GM19468 (cell line): Measurements from ENCODE around the gene ATP11C.

Experiments
- ATAC-seq: cut with Tn5 transposase; IDR thresholded peaks from one replicate; pipeline ENCODE4 v1.9.1; 2021; ENCODE audit warnings: mild to moderate bottlenecking, moderate library complexity, moderate number of reproducible peaks; ENCODE audit not compliant: unreplicated experiment; ENCODE audit errors: extremely low read depth

Gene ATP11C

DNA sequence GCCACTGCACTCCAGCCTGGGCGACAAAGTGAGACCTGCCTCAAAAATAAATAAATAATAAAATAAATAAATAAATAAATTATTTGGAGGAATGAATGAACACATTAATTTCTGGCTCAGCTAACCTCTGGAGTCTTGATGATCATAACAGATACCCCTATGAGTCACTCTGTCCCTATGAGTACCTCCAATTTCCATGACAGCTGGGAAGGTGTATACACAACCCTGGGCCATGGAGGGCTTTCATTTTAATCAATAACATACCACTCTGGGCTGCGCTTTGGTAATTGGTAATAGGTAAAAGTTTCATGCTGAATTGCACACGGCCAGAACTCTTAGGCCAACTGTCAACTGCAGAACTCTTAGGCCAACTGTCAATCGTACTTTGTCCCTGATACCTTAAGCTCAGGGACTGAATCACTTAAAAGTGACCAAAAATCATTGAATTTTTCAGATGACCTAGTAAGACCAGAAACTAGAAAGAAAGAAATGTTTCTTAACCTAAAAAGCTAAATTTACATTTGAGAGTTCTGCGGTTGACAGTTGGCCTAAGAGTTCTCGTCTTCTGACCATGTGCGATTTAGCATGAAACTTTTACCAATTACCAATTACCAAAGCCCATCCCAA, 112.4 kb downstream of the ATP11C start:
- ATAC-seq: no peak

DNA sequence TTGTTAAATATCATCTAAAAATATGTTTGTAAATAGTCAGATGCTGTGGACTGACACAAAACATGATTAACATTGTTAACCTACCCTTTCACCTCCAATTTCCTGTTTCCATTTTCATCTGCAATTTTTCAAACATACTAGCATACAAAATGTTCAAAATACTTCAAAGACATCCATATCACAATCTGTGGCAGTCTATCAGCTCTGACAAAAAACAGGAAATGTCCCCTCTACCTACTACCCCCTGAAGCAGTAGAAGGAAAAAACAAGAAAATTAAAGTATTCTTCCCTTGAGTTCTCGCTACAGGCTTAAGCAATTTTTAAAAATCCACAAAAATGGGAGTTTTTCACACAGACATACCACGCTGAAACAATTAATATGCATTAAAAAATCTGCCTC, 116.6 kb downstream of the ATP11C start:
- ATAC-seq: no peak

DNA sequence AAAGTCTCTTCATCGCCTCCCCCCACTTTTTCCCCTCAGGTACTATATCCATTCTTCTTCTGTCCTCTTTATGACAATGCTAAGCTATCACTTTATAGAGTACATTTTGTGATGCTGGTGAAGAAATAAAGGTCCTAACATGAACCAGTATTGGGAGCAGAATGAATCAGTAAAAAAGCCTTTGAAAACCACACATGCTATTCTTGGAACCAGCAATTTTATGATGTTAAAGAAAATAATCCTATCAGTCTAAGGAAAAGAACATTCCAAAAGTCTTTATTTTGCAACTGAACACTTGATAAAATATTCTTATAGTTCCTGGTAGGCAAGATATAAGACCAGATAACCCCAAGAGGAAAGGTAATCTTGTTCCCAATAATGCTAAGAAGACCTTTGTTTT, 117.1 kb downstream of the ATP11C start:
- ATAC-seq: no peak

DNA sequence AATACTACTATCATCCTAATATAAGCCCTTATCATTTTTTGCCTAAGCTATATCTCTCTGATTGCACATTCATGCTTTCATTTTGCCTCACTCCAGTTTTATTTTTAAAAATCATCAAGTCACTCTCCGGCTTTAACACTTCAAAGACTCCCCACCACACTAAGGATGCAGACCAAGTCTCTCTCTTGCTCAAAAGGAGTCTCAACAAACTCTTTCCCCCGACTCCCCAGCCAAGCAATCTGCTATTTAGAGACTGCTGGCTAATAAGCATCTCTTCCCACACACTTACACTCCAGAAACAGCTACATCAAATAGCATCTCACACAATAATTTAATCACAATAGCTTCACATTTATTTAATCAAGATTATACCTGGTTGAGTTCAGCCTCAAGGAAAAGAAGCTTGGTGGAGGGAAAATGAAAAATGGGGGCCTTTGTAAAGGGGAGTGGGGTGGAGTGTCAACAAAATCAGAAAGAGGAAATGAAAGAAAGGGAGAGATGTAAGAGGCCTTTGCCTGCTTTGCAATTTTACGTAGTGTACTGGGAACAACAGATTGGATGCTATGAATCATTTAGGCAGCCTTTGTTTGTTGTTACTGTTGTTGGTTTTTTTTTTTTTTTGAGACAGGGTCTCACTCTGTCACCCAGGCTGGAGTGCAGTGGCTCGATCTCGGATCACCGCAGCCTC, 120.8 kb downstream of the ATP11C start:
- no peak for ATAC-seq

DNA sequence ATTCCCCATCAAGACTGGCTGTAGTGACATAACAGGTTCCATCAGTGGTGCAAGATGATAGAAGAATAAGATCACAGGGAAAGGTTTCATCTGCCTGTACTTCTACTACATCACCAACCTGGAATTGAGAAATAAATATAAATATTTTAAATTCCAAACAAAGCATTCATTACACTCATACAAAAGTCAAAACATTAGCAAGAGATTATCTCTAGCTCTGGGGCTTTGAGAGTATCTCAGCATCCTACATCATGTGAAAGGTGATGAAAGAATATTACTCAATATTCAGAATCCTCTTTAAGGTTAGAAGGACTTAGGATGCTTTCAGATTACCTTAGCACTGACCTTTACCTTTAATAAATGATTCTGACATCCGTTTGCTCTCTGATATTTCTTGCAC, 128.4 kb downstream of the ATP11C start:
- ATAC-seq: no peak

DNA sequence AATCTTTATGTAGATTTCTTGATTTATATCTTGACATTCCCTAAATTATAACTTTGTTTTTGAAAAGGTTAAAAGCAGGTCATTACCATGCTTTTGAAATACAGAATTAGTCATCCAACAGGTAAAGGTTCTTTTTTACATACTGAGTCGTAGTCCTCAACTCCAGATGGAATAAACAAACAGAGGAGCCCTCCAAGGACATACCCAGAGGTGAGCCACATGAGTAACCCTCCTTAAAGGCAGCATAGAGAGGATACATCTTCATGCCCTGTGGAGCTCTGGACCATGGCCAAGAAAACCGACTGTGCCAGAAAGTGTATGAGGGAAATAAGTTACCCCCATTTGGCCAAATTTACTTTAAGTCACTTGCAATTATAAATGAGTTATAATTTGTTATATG, 129.6 kb downstream of the ATP11C start:
- ATAC-seq: no peak

DNA sequence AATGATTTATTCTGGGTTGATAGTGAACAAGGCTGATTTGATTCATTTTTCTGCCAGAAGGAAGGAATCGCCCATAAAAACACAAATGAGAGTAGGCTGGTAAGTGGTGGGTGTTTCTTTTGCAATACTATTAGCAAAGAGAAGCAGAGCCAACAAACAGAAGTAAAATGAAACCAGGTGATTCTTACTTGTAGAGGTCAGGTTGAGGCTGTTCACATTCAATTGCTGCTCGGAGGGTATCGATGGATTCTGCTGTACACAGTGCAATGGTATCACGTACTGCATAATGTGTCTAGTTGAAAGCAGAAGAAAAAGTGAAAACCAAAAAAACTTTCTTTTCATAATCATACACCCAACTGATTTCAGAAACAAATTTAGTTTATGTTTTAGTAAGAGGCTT, 130.8 kb downstream of the ATP11C start:
- ATAC-seq: no peak

DNA sequence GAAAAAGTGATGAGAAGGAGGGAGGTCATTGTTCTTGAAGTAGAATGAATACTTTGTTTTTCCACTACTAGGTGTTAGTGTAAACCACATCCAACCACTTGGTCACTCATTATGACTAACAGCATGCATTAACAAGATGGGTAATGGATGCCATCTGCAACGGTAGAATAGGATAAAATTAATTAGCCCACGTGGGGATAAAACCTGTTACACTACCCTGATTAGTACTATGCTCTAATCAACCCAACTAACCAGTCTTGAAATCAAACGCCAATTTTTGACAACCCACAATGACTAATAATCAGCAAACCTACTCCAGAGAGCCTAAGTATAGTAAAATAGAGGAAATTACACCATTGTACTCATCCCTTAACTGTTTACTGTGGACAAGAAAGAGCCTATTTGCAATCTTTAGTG, 131.4 kb downstream of the ATP11C start:
- no peak for ATAC-seq

DNA sequence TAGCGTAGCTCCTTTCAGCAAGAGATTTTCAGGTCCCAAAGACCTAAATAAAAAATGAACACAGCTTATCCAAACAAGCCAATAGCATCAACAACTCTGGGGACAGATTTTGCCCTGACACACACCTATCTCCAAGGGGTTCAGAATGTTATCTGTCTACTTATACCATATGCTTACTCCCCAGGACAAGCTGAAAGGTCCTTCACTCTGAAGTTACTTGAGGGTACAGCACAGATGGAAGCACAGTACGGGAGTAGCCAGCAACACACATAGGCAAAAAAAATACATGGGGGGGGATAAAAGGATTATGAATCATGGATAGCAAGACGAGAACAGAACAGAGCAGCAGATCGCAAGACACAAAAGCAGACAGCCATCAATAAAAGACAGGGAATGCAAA, 134.2 kb downstream of the ATP11C start:
- ATAC-seq: no peak

DNA sequence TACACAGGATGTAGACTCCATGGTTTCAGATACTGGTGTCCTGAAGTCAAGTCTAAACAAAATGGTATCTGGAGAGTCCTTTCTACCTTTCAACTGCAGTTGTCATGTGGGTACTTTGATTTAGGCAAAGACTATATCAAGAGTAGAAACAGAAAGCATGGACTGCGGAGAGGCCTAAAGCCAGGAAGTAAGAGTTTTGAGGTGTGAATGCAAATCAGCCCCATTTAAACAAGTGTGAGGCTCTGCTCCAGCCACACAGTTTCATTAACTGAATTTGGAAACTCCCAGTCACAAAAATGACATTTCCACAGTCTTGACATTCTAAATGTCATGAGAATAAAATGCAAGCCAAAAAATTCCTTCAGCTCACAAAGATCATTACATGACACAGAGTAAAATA, 137.7 kb downstream of the ATP11C start:
- ATAC-seq: peak; percentile 92

DNA sequence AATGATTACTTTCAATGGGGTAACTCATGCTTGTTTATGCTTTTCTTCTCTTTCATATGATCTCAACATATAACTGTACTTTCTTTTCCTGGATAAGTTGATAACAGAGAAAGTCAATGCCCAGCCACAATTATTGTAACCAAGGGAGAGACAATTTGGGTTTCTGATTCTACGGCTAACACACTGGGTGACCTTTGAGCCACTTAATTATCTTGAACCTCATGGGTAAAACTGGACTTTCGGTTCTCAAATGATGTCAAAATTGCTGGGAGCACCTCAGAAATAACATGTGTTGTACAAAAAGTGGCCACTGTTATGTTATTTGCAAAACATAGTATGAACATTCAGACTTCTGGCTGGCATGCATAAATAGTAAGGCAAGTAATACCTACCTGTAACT, 145.3 kb downstream of the ATP11C start:
- ATAC-seq: no peak

DNA sequence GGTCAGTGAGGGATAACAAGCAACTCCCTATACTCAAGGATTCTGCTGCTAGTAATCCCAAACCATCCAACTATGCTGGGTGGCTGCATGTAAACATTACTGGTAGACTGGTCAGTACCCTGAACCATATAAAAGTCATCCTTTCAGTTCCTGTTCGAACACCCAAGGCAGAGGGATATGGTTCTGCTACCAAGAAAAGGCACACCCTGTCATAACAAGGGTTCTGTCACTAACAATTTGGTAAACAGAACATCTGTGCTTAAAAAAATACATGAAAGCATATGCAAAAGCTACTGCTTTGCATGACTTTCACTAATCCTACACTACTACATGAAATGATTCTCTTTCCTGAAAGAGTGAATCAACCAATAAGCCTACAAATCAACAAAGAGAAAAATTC, 148.0 kb downstream of the ATP11C start:
- ATAC-seq: peak; percentile 92

DNA sequence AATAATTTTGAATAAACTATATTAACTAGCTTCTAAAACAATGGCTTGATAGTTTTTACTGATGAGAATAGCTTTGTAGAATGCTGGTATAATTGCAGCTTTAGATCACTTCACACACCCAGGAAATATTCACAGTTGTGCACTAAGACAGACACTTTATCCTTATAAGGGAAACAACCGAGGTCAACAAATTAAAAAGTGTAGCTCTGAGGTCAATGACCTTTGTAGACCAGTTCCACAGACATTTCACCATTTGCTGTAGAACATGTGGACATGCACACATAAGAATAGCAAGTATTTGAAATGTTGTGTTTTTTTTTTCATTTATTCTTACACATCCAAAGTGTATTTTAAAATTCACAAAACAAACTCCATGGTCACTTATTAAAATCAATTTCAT, 148.9 kb downstream of the ATP11C start:
- ATAC-seq: no peak

DNA sequence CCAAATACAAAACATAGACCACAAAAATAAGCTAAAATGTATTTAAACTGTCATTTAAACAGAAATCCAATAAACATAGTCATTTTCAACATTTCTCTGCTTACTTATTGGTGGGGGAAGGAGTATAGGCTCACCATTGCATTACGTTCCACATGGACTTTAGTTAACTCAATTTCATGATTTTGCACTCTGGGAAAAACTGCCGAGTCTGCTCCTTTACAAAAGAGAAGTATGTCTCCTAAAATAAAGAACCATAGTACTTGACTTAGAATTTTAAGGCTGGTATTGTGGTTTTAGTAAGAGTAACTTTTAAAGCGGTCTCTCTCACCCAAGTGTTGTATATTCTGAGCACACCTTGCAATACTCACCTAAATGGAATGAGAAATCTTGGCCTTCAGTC, 149.8 kb downstream of the ATP11C start:
- no peak for ATAC-seq

DNA sequence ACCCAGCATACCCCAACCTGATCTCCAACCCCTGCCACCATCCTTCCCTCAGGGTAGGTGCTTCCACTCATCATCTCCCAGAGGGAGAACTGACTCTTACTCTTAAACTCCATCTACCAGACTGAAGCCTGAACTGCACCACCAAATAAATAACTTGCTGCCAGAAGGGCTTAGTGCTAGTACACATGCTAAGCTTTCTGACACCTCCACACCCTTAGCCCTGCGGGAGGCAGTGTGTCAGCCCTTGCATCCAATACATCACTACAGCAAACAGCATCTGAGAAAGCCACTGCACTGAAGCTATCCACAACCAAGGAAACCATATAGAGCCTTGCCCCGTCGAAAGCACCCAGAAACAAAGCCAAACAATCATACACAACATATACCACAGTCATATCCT, 156.3 kb downstream of the ATP11C start:
- ATAC-seq: no peak

DNA sequence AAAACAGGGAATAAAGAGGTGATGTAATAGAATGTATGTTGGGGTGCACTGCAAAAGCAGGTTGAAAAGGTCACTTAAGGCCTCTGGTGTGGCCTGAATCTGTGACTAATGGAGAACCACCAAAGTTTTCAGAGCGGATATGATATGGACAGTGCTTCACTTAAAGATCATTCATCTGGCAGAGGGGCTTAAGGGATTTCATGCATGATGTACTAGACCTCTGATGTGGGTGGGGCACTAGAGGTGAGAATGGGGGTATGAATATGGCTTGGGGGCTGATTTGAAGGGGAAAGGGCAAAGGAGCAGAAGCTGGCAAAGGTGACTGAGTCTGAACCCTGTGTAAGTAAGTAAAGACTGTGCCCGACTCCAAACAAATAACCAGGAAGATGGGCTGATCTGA, 162.5 kb downstream of the ATP11C start:
- ATAC-seq: no peak

DNA sequence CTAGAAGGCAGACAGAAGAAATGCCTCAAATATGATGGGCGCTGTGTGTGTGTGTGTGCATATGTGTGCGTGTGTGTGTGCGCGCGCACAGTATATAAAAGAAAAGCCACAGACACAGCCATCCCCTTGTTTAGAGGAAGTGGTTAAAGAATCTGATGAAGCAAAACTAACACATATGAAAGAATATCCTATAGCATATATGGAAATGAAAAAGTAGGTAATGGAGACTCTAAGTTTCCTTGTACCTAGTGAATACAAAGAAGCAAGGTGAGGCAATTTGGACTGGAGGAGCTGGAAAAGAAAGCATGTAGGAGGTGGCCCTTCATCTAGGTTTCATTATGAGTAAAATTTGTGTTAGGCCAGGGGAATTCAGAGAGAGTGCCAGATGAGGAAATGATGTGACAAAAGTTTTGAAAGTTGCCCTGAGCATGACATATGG, 166.3 kb downstream of the ATP11C start:
- no peak for ATAC-seq

DNA sequence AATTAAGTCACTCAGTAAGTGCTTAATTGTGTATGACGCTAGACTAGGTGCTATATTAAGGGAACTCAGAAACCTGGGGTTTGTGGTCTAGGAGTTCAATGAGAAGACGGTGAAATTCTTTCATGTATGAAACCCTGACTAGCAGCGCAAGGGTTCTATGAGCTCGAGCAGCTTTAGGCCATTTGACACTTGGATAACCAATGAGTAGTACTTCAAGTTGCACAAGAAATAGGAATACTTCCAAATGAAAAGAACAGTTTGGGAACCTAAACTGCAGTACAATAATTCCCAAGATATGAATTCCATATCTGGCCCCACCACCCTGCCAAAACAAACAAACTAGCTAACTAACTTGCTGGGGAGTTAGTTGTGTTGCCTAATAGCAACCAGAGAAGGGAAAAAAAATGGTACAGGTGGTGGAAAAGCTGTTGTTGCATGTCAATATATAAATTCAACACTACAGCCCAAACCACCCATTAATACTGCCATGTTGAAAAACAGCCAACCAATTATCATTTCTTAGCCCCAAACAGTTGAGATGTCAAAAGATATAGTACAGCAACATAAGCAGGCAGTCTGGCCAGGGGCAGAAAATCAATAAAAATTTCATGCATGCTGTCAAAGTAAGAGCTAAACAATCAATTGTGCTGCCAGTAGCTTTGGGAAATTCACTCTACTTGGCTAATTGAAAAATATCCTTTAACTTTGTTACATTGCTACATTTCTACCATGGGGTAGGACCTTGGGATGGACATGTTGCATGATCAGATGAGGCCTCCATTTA, 170.3 kb downstream of the ATP11C start:
- no peak for ATAC-seq

DNA sequence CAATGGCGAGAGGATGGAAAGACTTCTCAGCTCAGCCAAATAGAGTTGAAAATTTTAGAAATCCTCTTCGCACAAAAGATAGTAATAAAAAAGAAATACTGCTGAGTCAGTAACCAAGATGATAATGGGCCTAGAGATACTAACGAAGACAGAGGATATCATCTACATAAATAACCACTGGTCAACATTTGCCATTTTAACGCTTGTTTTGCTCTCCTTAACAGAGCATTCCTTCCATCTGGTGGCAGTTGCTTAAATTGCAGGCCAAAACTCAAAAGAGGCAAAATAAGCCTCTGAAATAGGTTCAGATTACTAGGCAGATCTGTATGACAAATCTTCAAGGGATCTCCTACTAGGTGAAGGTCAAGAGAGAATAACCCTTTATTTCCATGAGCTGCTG, 173.2 kb downstream of the ATP11C start:
- no peak for ATAC-seq

DNA sequence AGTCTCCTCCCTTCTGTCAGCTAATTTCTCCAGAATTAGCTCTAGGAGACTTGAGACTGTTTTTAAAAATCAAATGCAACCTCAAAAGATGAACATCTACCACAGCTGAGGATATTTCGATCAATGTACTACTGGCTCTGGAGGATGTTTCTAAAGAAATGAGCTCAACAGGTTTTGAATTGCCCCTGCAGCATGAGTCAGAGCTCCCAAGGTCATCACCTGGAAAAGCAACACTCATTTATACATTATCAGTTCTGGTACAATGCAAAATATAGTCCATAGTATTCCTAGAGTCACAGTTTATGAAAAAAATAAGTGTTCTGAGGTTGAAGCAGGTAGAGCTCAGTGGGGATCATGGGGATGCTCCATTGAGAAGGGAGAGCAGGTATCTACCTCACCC, 174.0 kb downstream of the ATP11C start:
- ATAC-seq: no peak

DNA sequence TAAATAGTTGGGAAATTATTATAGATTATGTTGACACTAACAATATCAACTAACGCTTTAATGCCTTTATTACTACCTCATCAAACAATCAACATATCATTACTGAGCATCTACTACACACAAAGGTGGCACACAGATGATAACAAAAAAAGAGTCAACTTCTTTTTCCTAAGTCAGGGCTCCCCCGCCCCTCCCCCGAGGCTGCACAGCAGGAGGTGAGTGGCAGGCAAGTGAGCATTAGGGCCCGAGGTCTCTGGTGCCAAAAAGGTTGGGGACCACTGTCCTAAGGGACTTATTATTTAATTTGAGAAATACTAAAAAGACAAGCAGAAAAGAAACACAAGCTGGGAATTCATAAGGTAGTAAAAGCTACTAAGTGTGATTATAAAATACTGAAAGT, 174.6 kb downstream of the ATP11C start:
- ATAC-seq: no peak
